ENCODE results near the gene WFIKKN1. TPM values are rescaled to one million over a fixed set of nuclear protein-coding genes. Genes with fewer than 3 reads are reported as not detected.
A peak's percentile ranks its signal among the peaks of the same experiment; 100 is the strongest.

Gene WFIKKN1
- total and polyA plus RNA-seq, 2 of the 13 experiments (the other 11 are each of a cell fraction or from before 2014, with no cell fraction given): 1.7 to 4.9 TPM

- TF ChIP-seq ZNF687 (CRISPR knock-in tag; IDR thresholded peaks at IDR 0.05): peak; percentile 63
- no peak for TF ChIP-seq TMF1 (CRISPR knock-in tag; IDR thresholded peaks at IDR 0.05; ENCODE audit: low read depth)
- TF ChIP-seq ZNF362 (CRISPR knock-in tag; IDR thresholded peaks at IDR 0.05; ENCODE audit: borderline replicate concordance): peak; percentile 84
- peak; percentile 20; the same call in 1 of the 2 replicates for TF ChIP-seq THAP11 (CRISPR knock-in tag; IDR thresholded peaks at IDR 0.05)
- no peak for TF ChIP-seq ZNF20 (CRISPR knock-in tag; IDR thresholded peaks at IDR 0.05)
- no peak for TF ChIP-seq ZNF577 (CRISPR knock-in tag; IDR thresholded peaks at IDR 0.05; ENCODE audit: borderline replicate concordance, low read depth)
- TF ChIP-seq, protein P1, sequence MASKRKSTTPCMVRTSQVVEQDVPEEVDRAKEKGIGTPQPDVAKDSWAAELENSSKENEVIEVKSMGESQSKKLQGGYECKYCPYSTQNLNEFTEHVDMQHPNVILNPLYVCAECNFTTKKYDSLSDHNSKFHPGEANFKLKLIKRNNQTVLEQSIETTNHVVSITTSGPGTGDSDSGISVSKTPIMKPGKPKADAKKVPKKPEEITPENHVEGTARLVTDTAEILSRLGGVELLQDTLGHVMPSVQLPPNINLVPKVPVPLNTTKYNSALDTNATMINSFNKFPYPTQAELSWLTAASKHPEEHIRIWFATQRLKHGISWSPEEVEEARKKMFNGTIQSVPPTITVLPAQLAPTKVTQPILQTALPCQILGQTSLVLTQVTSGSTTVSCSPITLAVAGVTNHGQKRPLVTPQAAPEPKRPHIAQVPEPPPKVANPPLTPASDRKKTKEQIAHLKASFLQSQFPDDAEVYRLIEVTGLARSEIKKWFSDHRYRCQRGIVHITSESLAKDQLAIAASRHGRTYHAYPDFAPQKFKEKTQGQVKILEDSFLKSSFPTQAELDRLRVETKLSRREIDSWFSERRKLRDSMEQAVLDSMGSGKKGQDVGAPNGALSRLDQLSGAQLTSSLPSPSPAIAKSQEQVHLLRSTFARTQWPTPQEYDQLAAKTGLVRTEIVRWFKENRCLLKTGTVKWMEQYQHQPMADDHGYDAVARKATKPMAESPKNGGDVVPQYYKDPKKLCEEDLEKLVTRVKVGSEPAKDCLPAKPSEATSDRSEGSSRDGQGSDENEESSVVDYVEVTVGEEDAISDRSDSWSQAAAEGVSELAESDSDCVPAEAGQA (IDR thresholded peaks at IDR 0.05; ENCODE audit: low read depth): no peak
- TF ChIP-seq, protein P1 (CRISPR knock-in tag; IDR thresholded peaks at IDR 0.05; ENCODE audit: borderline replicate concordance): no peak
- peak; percentile 44 for TF ChIP-seq MED1 (CRISPR knock-in tag; IDR thresholded peaks at IDR 0.05)
- TF ChIP-seq, protein P2, sequence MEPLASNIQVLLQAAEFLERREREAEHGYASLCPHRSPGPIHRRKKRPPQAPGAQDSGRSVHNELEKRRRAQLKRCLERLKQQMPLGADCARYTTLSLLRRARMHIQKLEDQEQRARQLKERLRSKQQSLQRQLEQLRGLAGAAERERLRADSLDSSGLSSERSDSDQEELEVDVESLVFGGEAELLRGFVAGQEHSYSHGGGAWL (CRISPR knock-in tag; IDR thresholded peaks at IDR 0.05): no peak
- TF ChIP-seq, protein P3, sequence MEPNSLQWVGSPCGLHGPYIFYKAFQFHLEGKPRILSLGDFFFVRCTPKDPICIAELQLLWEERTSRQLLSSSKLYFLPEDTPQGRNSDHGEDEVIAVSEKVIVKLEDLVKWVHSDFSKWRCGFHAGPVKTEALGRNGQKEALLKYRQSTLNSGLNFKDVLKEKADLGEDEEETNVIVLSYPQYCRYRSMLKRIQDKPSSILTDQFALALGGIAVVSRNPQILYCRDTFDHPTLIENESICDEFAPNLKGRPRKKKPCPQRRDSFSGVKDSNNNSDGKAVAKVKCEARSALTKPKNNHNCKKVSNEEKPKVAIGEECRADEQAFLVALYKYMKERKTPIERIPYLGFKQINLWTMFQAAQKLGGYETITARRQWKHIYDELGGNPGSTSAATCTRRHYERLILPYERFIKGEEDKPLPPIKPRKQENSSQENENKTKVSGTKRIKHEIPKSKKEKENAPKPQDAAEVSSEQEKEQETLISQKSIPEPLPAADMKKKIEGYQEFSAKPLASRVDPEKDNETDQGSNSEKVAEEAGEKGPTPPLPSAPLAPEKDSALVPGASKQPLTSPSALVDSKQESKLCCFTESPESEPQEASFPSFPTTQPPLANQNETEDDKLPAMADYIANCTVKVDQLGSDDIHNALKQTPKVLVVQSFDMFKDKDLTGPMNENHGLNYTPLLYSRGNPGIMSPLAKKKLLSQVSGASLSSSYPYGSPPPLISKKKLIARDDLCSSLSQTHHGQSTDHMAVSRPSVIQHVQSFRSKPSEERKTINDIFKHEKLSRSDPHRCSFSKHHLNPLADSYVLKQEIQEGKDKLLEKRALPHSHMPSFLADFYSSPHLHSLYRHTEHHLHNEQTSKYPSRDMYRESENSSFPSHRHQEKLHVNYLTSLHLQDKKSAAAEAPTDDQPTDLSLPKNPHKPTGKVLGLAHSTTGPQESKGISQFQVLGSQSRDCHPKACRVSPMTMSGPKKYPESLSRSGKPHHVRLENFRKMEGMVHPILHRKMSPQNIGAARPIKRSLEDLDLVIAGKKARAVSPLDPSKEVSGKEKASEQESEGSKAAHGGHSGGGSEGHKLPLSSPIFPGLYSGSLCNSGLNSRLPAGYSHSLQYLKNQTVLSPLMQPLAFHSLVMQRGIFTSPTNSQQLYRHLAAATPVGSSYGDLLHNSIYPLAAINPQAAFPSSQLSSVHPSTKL (CRISPR knock-in tag; IDR thresholded peaks at IDR 0.05): peak; percentile 35; the same call in 1 of the 2 replicates
- TF ChIP-seq EP300 (IDR thresholded peaks at IDR 0.05; ENCODE audit: low read depth in 2 of 2, low read length in 2 of 2): peak in 1 of 2 experiments; percentile 38; a peak in 1 of 4 replicates
- TF ChIP-seq EP300 (CRISPR knock-in tag; IDR thresholded peaks at IDR 0.05; ENCODE audit: borderline replicate concordance): no peak
- TF ChIP-seq ZNF460 (CRISPR knock-in tag; IDR thresholded peaks at IDR 0.05; ENCODE audit: borderline replicate concordance): peak; percentile 91
Observed at GRCh38 chr16:654034-654433, 23.2 kb downstream of the WFIKKN1 start (continued).
